HepG2 (cell line): ENCODE results near the gene ATP6V1G2. TPM values are rescaled to one million over a fixed set of nuclear protein-coding genes. Genes with fewer than 3 reads are reported as not detected.

Experiments
- CBX5 ChIP-seq: sonication (generic); formaldehyde crosslinking; IDR thresholded peaks from 2 replicates; pipeline ENCODE4 v1.4.0; 2020; ENCODE audit warnings: missing genetic modification reagents, borderline replicate concordance
- CERS6 ChIP-seq: sonication (generic); formaldehyde crosslinking; IDR thresholded peaks from 2 replicates; pipeline ENCODE4 v1.5.0; 2020; ENCODE audit warnings: missing genetic modification reagents
- ELF1 ChIP-seq: sonication (generic); formaldehyde crosslinking; IDR thresholded peaks from 2 replicates; pipeline ENCODE4 v1.4.0; 2020; ENCODE audit warnings: missing genetic modification reagents
- HIC2 ChIP-seq: sonication (generic); formaldehyde crosslinking; IDR thresholded peaks from 2 replicates; pipeline ENCODE4 v1.9.0; 2022; ENCODE audit warnings: low read depth, missing genetic modification reagents
- JUN ChIP-seq: sonication (generic); formaldehyde crosslinking; IDR thresholded peaks from 2 replicates; pipeline ENCODE4 v1.4.0; 2020; ENCODE audit warnings: mild to moderate bottlenecking, missing genetic modification reagents
- KDM5A ChIP-seq: fragments of 200-600 bp; sonication (generic); IDR thresholded peaks from 2 replicates; pipeline ENCODE4 v1.7.0; 2018; ENCODE audit warnings: antibody characterized with exemption, mild to moderate bottlenecking, low read length, borderline replicate concordance
- KLF15 ChIP-seq: sonication (generic); formaldehyde crosslinking; IDR thresholded peaks from 2 replicates; pipeline ENCODE4 v1.8.1; 2023; ENCODE audit warnings: borderline replicate concordance, mild to moderate bottlenecking, inconsistent platforms, missing genetic modification reagents, mixed read lengths
- LRRFIP1 ChIP-seq: sonication (generic); formaldehyde crosslinking; conservative IDR thresholded peaks from 2 replicates; pipeline ENCODE4 v1.4.0; 2020; ENCODE audit warnings: missing genetic modification reagents
- MAFF ChIP-seq: IDR thresholded peaks from 2 replicates; pipeline ENCODE4 v1.6.1; 2011; ENCODE audit warnings: low read depth, low read length, improper control_type of control experiment
- MIXL1 ChIP-seq: IDR thresholded peaks from 2 replicates; pipeline ENCODE4 v1.6.1; 2016
- MNT ChIP-seq: fragments of 450-650 bp; IDR thresholded peaks from 2 replicates; pipeline ENCODE4 v1.6.1; 2016
- NRL ChIP-seq: sonication (generic); formaldehyde crosslinking; IDR thresholded peaks from 2 replicates; pipeline ENCODE4 v1.5.0; 2020; ENCODE audit warnings: missing genetic modification reagents, mild to moderate bottlenecking, moderate library complexity, borderline replicate concordance
- PHF21A ChIP-seq: sonication (generic); formaldehyde crosslinking; IDR thresholded peaks from 2 replicates; pipeline ENCODE4 v1.5.0; 2020; ENCODE audit warnings: mild to moderate bottlenecking, missing genetic modification reagents
- SNAPC5 ChIP-seq: sonication (generic); formaldehyde crosslinking; IDR thresholded peaks from 2 replicates; pipeline ENCODE4 v1.8.1; 2023; ENCODE audit warnings: mild to moderate bottlenecking, missing genetic modification reagents, borderline replicate concordance
- TOPORS ChIP-seq: sonication (generic); formaldehyde crosslinking; IDR thresholded peaks from 2 replicates; pipeline ENCODE4 v1.8.0; 2023; ENCODE audit warnings: mild to moderate bottlenecking, missing genetic modification reagents
- ZNF280B ChIP-seq: sonication (generic); formaldehyde crosslinking; IDR thresholded peaks from 2 replicates; pipeline ENCODE4 v1.5.0; 2020; ENCODE audit warnings: missing genetic modification reagents, mild to moderate bottlenecking, borderline replicate concordance
- ZNF337 ChIP-seq: sonication (generic); formaldehyde crosslinking; IDR thresholded peaks from 2 replicates; pipeline ENCODE4 v1.5.1; 2020; ENCODE audit warnings: missing genetic modification reagents, low read depth, mild to moderate bottlenecking, borderline replicate concordance
- ZNF549 ChIP-seq: sonication (generic); formaldehyde crosslinking; IDR thresholded peaks from 2 replicates; pipeline ENCODE4 v1.5.0; 2020; ENCODE audit warnings: missing genetic modification reagents
- ZNF720 ChIP-seq: sonication (generic); formaldehyde crosslinking; IDR thresholded peaks from 2 replicates; pipeline ENCODE4 v1.4.0; 2020; ENCODE audit warnings: missing genetic modification reagents
- ZZZ3 ChIP-seq: sonication (generic); formaldehyde crosslinking; IDR thresholded peaks from 2 replicates; pipeline ENCODE4 v1.4.0; 2020; ENCODE audit warnings: missing genetic modification reagents, mild to moderate bottlenecking, borderline replicate concordance
- polyA plus RNA-seq, 8 experiments: library from polyadenylated mRNA; depleted of rRNA in 3 of 8; stranded (reverse) in 7 of 8; unstranded in 1 of 8; fragments of >200 nt; fragmentation: Illumina TruSeq in 4 of 8; extraction: Trizol in 4 of 8; gene quantifications; 2 replicates each; pipeline versions ENCODE4 v1.2.1 to v1.2.3, GENCODE V29; 2011 to 2016; ENCODE audit warnings: low read depth in 4 of 8, missing spikeins in 1 of 8, mixed read lengths in 1 of 8; ENCODE audit not compliant: insufficient read depth in 1 of 8
- total RNA-seq, 5 experiments: library from RNA; depleted of rRNA; stranded (reverse); fragments of >200 nt; fragmentation: Illumina TruSeq; extraction: Trizol; gene quantifications; 2 replicates each; pipeline ENCODE4 v1.2.3, GENCODE V29; 2016; ENCODE audit warnings: low read depth in 1 of 5

The ATP6V1G2 gene
- total and polyA plus RNA-seq, 2 of the 13 experiments (the other 11 are each of a cell fraction or from before 2014, with no cell fraction given): 0.27 to 0.83 TPM

- TF ChIP-seq ZNF337 (CRISPR knock-in tag): no peak
- TF ChIP-seq MIXL1 (CRISPR knock-in tag): peak; percentile 77
- TF ChIP-seq TOPORS: 0 out of 2 replicates have a peak, but pooled peaks have one; percentile 22
- TF ChIP-seq NRL (CRISPR knock-in tag): no peak; the same call in 1 of the 2 replicates
- TF ChIP-seq CBX5 (CRISPR knock-in tag): peak; percentile 83; the same call in 1 of the 2 replicates
- TF ChIP-seq ZNF720 (CRISPR knock-in tag): no peak
- peak; percentile 45; the same call in 1 of the 2 replicates for TF ChIP-seq MNT
- peak; percentile 97; the same call in 1 of the 2 replicates for TF ChIP-seq ZZZ3 (CRISPR knock-in tag)
- TF ChIP-seq ELF1 (CRISPR knock-in tag): peak; percentile 92
- no peak for TF ChIP-seq ZNF280B
- TF ChIP-seq SNAPC5: no peak
- TF ChIP-seq HIC2 (CRISPR knock-in tag): no peak
- TF ChIP-seq ZNF549 (CRISPR knock-in tag): no peak
- TF ChIP-seq PHF21A (CRISPR knock-in tag): peak; percentile 44; the same call in 1 of the 2 replicates
- TF ChIP-seq LRRFIP1 (CRISPR knock-in tag): no peak
- TF ChIP-seq MAFF: no peak
- peak; percentile 64; the same call in 1 of the 2 replicates for TF ChIP-seq JUN (CRISPR knock-in tag)
- peak; percentile 95 for TF ChIP-seq KDM5A
- no peak for TF ChIP-seq CERS6
- no peak; the same call in 1 of the 2 replicates for TF ChIP-seq KLF15 (CRISPR knock-in tag)
Observed at GRCh38 chr6:31546958-31547726, 734 bp upstream of the ATP6V1G2 start, which contains the start of gene NFKBIL1 (continued).
